ENCODE data around the gene TM7SF3.
A peak's percentile ranks its signal among the peaks of the same experiment; 100 is the strongest.
"Not testable (repeated sequence)": the region's sequence is repeated elsewhere in the genome, so short reads cannot be mapped to it uniquely, and the experiment has no call there.

TM7SF3 gene, protein sequence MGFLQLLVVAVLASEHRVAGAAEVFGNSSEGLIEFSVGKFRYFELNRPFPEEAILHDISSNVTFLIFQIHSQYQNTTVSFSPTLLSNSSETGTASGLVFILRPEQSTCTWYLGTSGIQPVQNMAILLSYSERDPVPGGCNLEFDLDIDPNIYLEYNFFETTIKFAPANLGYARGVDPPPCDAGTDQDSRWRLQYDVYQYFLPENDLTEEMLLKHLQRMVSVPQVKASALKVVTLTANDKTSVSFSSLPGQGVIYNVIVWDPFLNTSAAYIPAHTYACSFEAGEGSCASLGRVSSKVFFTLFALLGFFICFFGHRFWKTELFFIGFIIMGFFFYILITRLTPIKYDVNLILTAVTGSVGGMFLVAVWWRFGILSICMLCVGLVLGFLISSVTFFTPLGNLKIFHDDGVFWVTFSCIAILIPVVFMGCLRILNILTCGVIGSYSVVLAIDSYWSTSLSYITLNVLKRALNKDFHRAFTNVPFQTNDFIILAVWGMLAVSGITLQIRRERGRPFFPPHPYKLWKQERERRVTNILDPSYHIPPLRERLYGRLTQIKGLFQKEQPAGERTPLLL

GRCh38 chr12:27014085-27014858 lies at the start of gene TM7SF3:
TSS of gene TM7SF3 (minus strand) at chr12:27014384. CDS start at chr12:27014168, 216 bp downstream.
- peak; percentile 87 to 93 for DNase-seq

DNA sequence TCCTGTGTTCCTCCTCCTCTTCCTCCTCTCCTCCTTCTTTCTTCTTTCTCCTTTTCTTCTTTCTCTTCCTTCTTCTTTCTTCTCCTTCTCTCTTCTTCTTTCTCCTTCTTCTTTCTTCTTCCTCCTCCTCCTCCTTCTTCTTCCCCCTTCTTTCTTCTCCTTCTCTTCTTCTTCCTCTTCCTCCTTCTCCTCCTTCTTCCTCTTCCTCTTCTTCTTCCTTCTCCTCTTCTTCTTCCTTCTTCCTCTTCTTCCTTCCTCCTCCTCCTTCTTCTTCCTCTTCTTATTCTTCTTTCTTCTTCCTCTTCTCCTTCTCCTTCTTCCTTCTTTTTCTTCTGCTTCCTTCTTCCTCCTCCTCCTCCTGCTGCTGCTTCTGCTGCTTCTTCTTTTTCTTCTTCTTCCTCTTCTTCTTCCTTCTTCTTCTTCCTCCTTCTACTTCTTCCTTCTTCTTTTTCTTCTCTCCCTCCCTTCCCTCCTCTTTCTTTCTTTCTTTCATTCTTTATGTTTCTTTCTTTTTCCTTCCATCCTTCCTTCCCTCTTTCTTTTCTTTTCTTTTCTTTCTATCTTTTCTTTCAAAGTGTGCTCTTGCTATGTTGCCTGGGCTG lies 49.2 kb upstream of the TM7SF3 start:
- no peak for DNase-seq

DNA sequence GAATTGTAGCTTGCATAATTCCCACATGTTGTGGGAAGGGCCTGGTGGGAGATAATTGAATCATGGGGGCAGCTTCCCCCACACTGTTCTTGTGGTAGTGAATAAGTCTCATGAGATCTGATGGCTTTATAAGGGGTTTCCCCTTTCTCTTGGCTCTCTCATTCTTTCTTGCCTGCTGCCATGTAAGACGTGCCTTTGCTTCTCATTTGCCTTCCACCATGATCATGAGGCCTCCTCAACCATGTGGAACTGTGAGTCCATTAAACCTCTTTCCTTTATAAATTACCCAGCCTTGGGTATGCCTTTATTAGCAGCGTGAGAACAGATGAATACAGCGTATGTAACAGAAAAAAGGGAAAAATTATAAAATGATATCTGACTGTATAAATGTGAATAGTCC lies 47.1 kb upstream of the TM7SF3 start:
- no peak for DNase-seq

DNA sequence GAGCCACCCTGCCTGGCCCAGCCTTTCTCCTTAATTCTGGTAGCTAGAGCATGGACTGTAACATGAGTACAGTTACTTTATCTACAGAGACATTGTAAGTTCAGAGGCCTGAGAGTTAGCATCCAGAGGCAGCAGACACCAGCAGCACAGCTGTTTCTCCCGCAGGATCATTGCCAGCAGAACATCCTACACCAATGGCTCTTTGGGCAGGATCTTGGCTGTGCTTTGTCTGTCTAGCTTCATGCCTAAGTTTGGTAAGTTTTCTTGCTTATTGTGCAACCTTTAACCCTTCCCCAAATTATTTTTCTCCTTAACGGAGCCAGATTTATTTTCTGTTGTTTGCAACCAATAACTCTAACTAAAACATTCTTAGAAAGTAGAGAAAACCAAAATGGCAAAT lies 46.6 kb upstream of the TM7SF3 start:
- no peak for DNase-seq

- DNase-seq, result no peak
These were observed 43.4 kb upstream of the TM7SF3 start for GRCh38 chr12:27057543-27057942.

GRCh38 chr12:27055966-27056365 lies 41.8 kb upstream of the TM7SF3 start:
- DNase-seq, result no peak

DNA sequence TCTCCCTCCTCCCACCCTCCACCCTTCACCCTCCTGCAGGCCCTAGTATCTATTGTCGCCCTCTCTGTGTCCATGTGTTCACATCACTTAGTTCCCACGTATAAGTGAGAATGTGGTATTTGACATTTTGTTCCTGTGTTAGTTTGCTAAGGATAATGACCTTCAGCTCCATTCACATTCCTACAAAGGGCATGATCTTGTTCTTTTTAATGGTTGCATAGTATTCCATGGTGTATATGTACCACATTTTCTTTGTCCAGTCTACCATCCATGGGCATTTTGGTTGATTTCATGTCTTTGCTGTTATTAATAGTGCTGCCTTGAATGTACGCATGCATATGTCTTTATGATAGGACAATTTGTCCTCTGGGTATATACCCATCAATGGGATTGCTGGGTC lies 38.6 kb upstream of the TM7SF3 start:
- no peak for DNase-seq

DNA sequence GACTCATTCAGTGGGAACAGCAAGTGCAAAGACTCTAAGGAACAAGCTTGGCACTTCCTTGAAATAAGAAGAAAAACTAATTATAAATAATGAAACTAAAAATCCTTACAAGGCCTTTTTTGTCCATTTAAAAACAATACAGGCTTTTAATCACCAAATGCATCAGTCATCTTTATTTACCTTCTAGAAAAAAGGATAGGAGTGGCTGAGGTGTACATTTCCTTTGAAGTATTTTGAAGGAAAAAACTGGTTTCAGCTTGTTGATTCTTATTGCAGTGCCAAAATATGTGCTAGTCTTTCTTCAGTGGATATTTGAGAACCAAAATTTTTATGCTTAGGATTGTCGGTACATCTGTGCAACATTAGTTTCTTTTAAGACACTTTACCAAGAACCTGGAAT lies 38.0 kb upstream of the TM7SF3 start:
- no peak for DNase-seq

DNA sequence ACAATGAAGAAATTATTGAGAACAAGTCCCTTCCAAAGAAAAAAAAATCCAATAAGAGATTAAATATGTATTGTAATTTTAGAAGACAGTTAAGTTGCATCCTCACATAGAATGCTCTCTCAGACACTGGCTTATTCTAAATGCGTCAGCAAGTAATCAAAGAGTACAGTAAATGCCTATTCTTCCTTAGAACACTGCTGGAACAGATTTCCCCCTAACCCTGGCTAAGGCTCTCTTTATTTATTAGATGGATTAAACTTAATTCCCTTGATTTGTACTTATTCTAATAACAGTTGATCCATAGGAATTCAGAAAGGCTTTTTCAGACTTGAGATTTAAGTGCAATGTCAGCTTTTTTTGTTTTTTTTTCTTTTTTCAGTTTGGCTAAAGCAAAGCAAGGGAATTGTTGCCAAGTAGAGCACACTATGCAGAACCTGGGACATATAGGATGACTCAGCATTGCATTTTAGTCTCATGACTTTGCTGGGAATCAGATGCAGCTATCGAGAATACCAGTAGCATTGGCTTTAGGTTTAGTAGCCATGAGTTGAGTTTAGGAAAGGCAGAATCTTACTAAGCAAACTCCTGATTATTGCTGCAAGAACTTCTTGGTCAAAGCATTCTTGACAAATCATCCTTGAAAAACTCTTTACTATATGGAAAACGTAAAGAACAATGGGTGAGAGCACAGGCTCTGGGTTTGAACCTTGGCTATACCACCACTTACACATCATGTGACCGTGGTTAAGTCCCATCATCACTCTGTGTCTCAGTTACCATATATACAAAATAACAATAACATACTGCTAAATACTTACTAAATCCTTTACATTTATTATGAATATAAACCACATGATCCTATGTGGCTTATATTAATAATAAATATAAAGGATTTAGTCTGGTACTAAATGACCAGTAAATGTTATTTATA lies 34.9 kb upstream of the TM7SF3 start:
- DNase-seq, result peak in 1 of 2 donors; percentile 34

GRCh38 chr12:27042018-27042417 lies 27.8 kb upstream of the TM7SF3 start:
- DNase-seq, result not testable (repeated sequence)

GRCh38 chr12:27040637-27041036 lies 26.5 kb upstream of the TM7SF3 start:
- not testable (repeated sequence) for DNase-seq

DNA sequence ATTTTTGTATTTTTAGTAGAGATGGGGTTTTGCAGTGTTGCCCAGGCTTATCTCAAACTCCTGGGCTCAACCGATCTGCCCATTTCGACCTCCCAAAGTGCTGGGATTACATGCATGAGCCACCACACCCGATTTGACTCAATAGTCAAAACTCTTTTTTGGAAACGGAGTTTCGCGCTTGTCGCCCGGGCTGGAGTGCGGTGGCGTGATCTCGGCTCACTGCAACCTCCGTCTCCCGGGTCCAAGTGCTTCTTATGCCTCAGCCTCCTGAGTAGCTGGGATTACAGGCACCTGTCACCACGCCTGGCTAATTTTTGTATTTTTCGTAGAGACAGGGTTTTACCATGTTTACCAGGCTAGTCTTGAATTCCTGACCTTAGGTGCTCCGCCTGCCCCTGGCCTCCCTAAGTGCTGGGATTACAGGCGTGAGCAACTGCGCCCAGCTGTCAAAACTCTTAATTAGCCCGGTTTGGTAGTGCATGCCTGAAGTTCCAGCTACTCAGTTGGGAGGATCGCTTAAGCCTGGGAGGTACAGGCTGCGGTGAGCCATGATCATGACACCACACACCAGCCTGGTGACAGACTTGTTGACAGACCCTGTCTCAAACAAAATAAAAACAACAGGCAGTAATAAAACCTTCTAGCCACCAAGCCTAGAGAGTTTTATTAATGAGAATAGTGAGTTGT lies 20.6 kb upstream of the TM7SF3 start:
- no peak for DNase-seq

GRCh38 chr12:27032679-27033078 lies 18.5 kb upstream of the TM7SF3 start:
- no peak for DNase-seq

DNA sequence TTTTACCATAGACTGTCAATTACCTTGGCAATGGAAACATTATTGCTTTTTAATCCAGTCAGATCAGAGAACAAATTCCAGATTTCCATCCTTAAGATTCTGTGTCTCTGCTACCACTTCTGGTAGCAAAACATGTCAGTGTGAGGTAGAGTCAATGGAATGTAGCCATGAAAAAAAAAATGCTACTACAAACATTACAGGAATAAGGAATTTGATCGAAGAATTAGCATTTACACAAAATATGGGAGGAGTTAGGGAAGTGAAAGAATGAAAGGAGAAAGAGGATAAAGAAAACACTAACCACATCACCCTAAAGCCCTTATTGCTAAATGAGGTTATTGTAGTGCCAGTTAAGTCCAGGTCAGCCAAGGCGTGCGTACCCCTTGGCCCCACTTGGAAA lies 17.3 kb upstream of the TM7SF3 start:
- DNase-seq, result no peak

DNA sequence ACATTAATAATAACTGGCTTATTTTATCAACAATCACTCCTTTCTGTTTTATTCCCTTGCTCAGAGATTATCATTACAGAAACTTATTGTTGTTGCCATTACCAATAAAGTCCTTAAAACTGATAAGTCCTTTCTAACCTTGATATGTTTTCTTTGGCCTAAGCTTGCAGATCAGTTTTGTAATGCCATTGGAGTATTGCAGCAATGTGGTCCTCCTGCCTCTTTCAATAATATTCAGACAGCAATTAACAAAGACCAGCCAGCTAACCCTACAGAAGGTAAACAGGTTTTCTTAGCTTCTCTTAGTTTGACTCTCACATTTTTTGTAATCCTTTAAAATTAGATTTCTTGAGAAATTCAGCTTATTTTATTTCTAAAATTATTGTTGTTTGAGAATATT lies 12.1 kb upstream of the TM7SF3 start:
- DNase-seq, result no peak

GRCh38 chr12:27025116-27025515 lies 10.9 kb upstream of the TM7SF3 start:
- no peak for DNase-seq

GRCh38 chr12:27024291-27024690 lies 10.1 kb upstream of the TM7SF3 start:
- DNase-seq, result no peak

DNA sequence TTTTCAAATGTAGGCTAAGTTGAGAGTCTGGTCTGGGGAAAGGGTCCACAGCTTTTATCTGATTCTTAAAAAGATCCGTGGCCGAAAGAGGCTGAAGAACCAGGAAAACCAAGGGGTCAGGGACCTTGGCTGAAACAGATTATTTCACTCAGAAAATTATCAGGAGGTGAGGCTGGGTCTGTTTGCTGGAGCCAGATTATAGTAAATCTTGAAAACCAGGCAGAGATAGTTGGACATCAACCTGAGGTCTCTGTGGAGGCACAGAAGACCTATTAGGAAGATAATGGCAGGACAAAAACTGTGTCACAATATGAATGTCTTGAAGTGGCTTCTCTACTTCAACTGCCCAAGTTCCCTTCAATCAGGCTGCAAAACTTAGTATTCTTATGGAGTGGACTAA lies 6.6 kb upstream of the TM7SF3 start:
- DNase-seq, result no peak

DNA sequence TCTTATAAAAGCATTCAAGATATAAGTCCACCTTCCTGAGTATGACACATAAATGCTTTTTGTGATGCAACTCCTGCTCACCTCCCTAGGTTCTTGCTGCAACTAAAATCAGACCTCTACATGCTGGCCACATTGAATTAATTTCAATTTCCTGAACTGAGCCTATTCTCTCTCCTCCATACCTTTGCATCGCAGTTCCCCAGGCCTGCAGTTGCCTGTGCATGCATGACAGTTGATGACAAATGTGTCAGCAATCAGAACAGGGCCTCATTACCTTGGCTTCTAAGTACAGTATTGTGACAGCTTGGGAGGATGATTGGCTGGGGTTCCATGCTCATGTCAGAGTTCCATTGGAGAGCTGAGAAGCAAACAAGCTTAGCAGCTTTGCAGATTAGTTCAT lies 3.9 kb upstream of the TM7SF3 start:
- DNase-seq, result no peak

GRCh38 chr12:27017163-27017823 lies 3.1 kb upstream of the TM7SF3 start:
- not testable (repeated sequence) for DNase-seq

- peak; percentile 32 to 69 for DNase-seq
These were observed 1.5 kb upstream of the TM7SF3 start for GRCh38 chr12:27015730-27016076.
